ENCODE results near the gene ZNF343.
A peak's percentile ranks its signal among the peaks of the same experiment; 100 is the strongest.

ZNF343 gene

DNA sequence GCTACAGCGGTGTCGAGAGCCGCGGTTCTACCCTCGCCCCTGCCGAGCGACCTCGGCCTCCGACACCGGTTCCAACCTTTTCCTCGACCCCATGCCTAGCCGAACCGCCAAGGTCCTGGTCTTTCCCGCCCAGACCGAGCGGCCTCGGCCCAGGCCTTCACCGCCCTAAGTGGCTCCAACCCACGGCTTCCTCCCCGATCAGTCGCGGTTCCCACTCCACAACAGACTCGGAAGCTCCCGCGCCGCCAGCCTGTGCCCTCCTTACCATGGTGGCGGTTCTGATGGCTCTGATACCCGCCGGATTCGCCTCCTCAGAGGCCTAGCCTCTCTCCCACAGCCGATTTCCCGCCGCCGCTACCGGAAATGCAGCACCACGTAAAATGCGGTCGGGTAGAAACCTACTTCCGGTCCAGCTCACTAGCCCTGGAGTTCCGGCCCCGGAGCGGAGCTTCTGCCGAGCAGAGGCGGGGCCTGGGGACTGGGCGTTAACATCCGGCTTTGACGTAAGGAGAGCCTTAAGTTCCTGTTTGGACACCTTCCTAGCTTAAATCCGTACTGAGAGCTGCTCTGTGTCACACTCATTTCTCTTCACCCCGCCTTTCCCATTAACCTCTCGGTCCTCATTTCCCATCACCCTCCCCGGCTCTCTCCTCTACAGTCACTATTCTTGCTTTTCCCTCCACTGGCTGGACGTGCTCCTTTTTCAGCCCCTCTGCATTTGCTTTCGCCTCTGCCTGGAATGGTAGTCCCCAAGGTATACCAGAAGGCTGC is 38.1 kb downstream of the ZNF343 start, which contains the start of gene SNRPB:
Gene SNRPB, minus strand, starts transcription at position 367 of the 771 bp plus-strand sequence. Its CDS starts 99 bp downstream, at position 268.
- peak; percentile 99 for DNase-seq

GRCh38 chr20:2469991-2470422 is 38.7 kb downstream of the ZNF343 start:
- peak; percentile 55 for DNase-seq

DNA sequence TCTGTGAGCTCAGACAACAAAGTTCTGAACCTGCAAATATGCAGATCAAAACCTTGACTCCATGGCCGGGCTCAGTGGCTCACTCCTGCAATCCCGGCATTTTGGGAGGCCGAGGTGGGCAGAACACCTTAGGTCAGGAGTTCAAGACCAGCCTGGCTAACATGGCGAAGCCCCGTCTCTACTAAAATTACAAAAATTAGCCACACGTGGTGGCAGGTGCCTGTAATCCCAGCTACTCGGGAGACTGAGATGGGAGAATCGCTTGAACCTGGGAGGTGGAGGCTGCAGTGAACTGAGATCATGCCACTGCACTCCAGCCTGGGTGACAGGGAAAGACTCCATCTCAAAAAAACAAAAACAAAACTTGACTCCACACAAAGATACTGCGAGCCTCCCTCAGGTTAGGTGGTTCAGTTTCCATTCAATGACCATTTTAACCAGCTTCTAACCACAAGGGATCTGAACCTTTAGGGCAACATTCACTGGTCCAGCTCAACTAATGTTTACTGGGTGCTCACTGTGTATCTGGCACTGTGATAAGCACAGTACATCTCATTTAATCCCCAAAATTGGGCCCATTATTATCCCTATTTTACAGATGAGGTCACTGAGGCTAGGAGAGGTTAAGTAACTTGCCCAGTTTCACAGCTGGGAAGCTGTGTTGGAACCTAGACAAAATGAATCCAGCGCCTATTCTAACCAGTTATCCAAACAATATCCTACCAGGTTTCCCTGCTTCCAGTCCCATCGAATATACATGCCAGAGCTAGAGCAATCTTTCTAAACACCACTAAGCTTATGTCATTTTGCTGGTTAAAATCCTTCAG is 39.9 kb downstream of the ZNF343 start:
- peak; percentile 18 for DNase-seq

GRCh38 chr20:2467412-2467811 is 41.3 kb downstream of the ZNF343 start:
- no peak for DNase-seq

DNA sequence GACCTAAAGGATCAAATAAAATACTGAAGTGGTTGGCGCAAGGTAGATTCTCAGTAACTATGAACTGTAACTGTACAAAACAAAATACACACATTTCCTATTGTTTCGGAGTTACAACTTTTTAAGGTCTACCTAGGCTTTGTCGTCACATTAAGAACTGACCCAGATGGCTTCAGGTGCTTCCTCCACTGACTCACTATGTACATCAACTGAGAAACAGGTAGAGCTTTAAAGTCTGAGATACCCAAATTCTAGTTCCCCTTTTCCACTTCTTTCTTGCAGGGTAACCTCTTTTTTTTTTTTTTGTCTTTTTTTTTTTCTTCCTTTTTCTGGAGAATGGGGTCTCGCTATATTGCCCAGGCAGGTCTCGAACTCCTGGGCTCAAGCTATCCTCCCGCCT is 43.6 kb downstream of the ZNF343 start:
- DNase-seq, result no peak

DNA sequence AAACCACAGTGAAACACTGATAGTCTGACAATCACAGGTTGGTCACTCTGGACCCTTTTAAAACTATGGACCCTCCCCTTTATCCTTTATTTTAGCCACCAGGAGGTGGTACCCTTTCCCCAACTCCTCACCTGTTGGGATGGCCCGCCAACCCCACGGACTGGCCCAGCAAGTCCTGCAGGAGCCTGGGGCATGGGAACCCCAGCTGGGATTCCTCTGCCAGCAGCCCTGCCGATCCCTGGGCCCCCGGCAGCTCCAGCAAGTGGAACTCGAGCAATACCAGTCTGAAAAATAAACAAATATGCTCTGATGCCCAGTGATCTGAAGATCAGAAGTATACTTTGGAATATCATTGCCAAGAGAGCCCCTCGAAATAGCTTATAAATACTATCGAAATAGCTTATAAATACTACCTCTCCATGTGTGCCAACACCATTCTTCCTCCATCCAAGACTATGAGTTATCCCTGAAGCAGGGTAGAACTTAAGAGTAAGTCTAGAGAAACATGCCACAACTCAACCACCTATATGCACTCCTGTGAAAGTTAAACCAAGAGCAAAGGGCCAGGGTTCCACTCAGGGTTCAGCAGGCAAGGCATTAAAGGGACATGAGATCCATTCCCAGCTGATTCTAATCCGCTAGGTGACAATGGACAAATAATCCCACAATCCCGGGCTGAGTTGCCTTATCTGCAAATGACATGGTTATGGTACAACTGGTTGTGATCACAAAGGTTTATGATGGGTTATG is 44.9 kb downstream of the ZNF343 start:
- DNase-seq, result no peak

DNA sequence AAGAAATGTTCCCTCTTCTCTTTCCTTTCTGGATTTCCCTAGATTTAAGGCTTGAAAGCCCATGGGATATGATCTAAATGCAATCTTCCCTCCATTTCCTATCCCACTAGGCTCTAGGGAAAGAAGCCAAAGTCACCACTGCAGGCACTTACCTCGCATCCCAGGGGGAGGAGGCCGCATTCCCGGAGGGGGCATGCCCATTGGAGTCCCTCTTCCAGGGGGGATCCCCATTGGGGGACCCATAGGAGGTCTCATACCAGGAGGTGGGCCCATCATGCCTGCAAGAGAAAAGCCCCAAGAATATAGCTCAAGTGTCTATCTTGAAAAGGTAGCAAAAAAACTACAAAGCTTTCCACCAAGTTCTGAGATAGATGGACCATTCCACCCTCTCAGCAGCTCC is 46.2 kb downstream of the ZNF343 start:
- no peak for DNase-seq

GRCh38 chr20:2460752-2461424 is 47.8 kb downstream of the ZNF343 start:
- no peak for DNase-seq

GRCh38 chr20:2459981-2460751 is 48.5 kb downstream of the ZNF343 start:
- DNase-seq, result no peak

GRCh38 chr20:2458919-2459499 is 49.7 kb downstream of the ZNF343 start:
- no peak for DNase-seq

- no peak for DNase-seq
Observed at GRCh38 chr20:2455771-2456497, 52.8 kb downstream of the ZNF343 start.

DNA sequence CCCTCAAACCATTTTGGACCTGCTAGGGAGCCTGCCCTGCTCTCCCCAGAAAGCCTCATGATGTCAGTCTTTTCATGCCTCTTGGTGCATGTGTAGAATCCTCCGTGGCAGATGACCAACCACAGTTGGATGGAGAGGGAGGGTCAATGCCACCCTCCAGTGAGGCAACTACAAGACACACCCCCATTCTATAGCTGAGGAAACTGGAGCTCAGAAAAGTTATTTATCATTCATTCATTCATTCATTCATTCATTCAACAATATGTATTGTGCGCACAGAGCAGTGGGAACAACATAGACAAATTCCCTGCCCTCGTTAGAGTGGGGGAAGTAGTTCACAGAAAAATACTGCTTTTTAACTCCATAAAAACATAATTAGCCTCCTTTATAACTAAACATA is 54.9 kb downstream of the ZNF343 start:
- no peak for DNase-seq

GRCh38 chr20:2451939-2452732 is 56.6 kb downstream of the ZNF343 start:
- peak; percentile 68 for DNase-seq

GRCh38 chr20:2451422-2451821 is 57.3 kb downstream of the ZNF343 start:
- DNase-seq, result no peak

DNA sequence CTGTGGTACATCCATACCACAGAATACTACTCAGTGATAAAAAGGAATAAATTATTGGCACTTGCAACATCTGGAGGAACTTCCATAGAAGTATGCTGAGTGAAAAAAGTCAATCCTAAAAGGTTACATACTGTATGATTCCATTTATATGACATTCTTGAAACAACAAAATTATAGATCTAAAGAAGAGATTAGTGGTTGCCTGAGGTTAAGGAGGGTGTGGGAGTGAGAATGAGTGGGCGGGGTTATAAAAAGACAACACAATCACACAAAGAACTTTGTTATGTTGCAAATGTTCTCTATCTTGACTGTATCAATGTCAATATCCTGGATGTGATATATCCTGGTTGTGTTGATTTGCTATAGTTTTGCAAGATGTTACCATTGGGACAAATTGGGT is 59.3 kb downstream of the ZNF343 start:
- DNase-seq, result no peak

DNA sequence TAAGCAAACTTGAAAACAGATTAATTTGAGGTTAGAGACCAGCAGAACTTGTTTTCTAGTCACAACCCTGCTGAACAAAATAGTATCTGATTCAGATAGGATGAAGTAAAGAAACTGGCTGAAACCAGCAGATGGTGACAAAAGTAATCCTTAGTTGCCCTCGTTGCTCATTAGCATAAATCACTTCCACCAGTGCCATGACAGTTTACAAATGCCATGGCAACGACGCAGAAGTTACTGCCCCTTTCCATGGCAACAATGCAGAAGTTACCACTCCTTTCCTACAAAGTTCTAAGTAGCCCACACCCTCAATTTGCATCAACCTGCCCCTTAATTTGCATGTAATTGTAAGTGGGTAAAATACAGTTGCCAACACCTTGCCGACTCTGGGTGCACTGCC is 61.9 kb downstream of the ZNF343 start:
- DNase-seq, result no peak

Measured in fibroblast of skin of scalp (primary cell).